ENCODE results near the gene DNAH8.
A peak's percentile ranks its signal among the peaks of the same experiment; 100 is the strongest.

DNAH8 gene

DNA sequence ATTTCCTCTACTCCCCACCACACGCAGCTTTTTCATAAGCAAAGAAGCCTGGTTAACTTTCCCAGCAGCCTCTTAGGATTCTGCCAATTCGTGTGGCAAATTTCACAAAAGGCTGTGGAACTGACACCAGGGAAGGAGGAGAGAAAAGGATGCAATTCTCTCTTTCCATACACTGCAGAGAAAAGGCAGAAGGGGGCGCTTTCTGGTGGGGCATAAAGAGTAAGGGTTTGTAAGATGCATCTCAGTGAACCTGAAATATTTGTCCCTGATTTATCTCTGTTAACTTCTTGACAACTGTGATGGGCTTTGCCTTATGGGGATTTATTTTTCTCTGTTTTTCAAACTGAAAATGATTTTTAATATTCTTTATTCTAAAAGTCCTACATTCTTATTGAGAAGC is 288.0 kb downstream of the DNAH8 start:
- DNase-seq (ENCODE audit: insufficient read length, low spot score) (no peak), FAIRE-seq (no peak)
- TF ChIP-seq, protein P1, sequence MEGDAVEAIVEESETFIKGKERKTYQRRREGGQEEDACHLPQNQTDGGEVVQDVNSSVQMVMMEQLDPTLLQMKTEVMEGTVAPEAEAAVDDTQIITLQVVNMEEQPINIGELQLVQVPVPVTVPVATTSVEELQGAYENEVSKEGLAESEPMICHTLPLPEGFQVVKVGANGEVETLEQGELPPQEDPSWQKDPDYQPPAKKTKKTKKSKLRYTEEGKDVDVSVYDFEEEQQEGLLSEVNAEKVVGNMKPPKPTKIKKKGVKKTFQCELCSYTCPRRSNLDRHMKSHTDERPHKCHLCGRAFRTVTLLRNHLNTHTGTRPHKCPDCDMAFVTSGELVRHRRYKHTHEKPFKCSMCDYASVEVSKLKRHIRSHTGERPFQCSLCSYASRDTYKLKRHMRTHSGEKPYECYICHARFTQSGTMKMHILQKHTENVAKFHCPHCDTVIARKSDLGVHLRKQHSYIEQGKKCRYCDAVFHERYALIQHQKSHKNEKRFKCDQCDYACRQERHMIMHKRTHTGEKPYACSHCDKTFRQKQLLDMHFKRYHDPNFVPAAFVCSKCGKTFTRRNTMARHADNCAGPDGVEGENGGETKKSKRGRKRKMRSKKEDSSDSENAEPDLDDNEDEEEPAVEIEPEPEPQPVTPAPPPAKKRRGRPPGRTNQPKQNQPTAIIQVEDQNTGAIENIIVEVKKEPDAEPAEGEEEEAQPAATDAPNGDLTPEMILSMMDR (IDR thresholded peaks at IDR 0.05; ENCODE audit: insufficient read depth, missing control alignments): peak; percentile 19

DNA sequence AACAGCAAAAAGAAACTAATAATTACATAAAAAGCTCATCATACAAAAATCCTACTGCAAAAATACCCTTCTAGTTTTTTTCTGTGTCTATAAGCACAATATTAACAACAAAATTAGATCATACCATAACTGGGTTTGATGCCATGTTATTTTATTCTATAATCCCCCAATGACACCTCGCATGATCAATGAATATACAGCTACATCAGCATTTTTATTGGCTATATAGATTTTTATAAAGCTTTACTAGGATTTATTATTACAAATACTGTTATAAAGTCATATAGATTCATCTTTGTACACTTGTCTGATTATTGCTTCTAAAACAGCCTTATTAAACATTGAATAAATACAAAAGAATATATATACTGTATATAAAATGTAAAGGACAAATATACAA is 288.4 kb downstream of the DNAH8 start:
- DNase-seq (ENCODE audit: insufficient read length, low spot score) (no peak), FAIRE-seq (no peak)
- TF ChIP-seq, protein P1 (IDR thresholded peaks at IDR 0.05; ENCODE audit: insufficient read depth, missing control alignments): no peak

DNA sequence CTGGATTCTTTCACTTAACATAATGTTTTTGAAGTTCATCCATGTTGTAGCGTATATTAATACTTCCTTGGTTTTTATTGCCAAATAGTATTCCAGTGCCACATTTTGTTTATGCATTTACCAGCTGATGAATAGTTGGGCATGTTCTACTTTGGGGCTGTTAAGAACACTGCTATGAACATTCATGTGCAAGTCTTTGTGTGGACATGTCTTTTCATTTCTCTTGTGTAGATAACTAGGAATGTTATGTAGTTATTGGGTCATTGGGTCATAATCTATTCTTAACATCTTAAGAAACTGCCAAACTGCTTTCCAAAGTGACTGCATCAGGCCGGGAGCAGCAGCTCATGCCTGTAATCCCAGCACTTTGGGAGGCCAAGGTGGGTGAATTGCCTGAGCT is 289.7 kb downstream of the DNAH8 start:
- TF ChIP-seq, protein P1 (IDR thresholded peaks at IDR 0.05; ENCODE audit: insufficient read depth, missing control alignments): no peak
- DNase-seq (ENCODE audit: insufficient read length, low spot score) (no peak), FAIRE-seq (no peak)

DNA sequence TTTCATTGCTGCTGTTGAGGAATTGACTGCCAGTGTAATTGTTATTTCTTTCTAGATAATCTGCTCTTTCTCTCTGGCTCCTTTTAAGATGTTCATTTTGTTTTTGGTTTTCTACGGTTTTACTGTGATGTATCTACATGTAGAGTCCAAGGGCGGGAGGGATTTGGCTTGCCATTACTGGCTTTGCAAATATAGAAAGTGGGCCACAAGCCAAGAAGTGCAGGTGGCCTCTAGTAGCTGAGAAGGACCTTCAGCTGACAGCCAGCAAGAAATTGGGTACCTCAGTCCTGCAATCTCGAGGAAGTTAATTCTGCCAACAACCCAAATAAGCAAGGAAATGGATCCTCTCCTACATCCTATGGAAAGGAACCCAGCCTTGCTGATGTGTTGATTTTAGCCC is 290.7 kb downstream of the DNAH8 start:
- TF ChIP-seq, protein P1 (IDR thresholded peaks at IDR 0.05; ENCODE audit: insufficient read depth, missing control alignments): no peak
- no peak for DNase-seq (ENCODE audit: insufficient read length, low spot score)
- no peak for FAIRE-seq

DNA sequence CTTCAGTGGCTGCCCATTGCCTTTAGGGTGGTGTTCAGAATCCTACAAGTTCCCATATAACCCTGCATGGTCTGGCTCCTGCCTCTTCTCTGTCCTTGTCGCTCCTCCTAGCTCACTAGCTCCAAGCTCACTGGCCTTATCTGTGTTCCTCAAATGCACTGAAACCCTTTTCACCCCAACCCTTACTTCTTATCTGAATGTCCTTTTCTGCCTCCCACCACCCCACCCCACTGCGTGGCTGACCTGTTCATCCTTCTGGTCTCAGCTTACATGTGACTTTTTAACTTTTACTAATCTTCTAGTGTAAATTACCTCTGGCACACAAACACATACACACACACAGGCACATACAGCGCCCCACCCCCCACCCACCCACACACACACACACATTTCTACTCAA is 292.5 kb downstream of the DNAH8 start:
- TF ChIP-seq, protein P1 (IDR thresholded peaks at IDR 0.05; ENCODE audit: insufficient read depth, missing control alignments): no peak
- DNase-seq (ENCODE audit: insufficient read length, low spot score) (no peak), FAIRE-seq (no peak)

DNA sequence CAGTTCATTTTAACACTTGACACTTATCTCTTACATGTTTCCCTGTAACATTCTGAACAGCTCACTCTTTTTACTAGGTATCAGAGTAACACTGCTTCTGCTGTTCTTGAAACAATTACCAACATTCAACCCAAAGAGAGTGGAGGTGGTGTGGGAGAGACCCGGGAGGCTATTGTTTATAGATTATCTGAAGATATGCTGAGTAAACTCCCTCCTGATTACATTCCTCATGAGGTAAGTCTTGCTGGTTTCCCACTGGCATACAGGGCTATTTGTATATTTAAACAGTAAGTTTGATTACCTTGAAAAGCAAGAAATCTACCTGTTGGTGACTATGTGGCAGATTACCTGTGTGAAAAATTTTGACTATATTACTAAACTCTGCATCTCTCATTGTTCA is 293.6 kb downstream of the DNAH8 start:
- no peak for DNase-seq (ENCODE audit: insufficient read length, low spot score)
- no peak for FAIRE-seq
- TF ChIP-seq, protein P1 (IDR thresholded peaks at IDR 0.05; ENCODE audit: insufficient read depth, missing control alignments): no peak

DNA sequence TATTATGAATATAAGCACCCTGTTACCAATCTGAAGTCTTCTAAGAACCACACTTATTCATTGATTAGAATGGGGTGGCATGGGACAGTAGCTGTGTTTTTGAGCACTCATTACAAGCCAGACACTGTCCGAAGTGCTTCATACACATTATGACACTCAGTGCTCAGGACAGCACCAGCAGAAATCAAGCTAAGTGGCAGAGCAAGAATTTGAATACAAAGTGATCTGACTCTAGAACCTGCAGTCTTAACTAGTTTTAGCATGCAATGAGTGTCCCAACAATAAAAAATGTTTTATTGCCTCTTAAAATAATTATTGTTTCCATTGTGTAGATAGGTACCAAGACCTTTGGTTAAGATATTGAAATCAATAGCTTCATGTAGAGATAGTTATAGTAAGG is 294.4 kb downstream of the DNAH8 start:
- TF ChIP-seq, protein P1 (IDR thresholded peaks at IDR 0.05; ENCODE audit: insufficient read depth, missing control alignments): no peak
- FAIRE-seq (no peak), DNase-seq (ENCODE audit: insufficient read length, low spot score) (no peak)

Measured in D721Med (cell line).